ENCODE measurements around the gene TFF2.

DNA sequence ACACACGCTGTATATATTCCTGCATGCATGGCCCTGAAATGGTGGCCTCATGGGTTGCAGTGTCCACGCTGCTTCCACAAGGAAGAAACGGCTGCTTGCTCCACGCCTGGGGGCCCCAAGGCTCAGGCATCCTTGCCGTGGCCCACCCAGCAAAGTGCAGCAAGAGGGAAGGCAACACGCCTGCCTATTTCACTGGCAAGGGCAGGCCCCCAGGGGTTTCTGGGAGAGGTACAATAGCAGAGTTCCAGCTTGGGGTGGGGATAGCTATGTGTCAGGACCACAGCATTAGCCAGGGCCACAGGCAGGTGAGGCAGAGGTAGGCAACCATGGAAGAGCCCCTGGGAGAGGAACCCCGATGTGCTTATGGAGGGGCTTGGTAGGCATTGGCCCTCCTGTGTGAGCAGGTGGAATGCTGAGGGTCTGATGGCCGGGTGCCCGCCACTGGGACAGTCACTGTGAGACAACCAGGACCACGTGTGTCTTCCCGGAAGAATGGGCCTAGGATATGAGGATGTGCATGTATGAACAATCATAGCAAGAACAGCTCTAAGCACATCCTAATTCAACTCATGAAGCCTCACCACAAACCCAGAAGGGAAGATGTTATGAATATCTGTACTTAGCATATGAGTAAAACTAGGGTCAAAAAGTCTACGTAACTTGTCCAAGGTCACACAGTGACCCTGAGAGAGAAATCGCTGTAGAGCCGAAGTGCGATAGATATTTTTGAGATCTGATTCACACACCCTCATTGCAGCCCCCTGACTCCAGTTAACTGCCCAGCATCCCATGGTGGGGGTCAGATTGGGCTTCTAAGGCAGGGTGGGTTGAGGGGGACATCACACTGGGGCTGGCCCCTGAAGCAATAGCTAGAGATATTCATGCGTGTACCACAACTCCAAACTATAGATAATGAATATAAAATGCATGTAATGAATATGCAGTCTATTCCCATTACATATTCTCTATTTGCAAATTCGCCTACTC is 11.8 kb downstream of the TFF2 start:
- TF ChIP-seq, protein P1, sequence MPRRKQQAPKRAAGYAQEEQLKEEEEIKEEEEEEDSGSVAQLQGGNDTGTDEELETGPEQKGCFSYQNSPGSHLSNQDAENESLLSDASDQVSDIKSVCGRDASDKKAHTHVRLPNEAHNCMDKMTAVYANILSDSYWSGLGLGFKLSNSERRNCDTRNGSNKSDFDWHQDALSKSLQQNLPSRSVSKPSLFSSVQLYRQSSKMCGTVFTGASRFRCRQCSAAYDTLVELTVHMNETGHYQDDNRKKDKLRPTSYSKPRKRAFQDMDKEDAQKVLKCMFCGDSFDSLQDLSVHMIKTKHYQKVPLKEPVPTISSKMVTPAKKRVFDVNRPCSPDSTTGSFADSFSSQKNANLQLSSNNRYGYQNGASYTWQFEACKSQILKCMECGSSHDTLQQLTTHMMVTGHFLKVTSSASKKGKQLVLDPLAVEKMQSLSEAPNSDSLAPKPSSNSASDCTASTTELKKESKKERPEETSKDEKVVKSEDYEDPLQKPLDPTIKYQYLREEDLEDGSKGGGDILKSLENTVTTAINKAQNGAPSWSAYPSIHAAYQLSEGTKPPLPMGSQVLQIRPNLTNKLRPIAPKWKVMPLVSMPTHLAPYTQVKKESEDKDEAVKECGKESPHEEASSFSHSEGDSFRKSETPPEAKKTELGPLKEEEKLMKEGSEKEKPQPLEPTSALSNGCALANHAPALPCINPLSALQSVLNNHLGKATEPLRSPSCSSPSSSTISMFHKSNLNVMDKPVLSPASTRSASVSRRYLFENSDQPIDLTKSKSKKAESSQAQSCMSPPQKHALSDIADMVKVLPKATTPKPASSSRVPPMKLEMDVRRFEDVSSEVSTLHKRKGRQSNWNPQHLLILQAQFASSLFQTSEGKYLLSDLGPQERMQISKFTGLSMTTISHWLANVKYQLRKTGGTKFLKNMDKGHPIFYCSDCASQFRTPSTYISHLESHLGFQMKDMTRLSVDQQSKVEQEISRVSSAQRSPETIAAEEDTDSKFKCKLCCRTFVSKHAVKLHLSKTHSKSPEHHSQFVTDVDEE (CRISPR knock-in tag; IDR thresholded peaks at IDR 0.05): no peak
- TF ChIP-seq ZFP3 (CRISPR knock-in tag; IDR thresholded peaks at IDR 0.05) (no peak), ZNF565 (CRISPR knock-in tag; conservative IDR thresholded peaks at IDR 0.05; ENCODE audit: low read depth) (no peak), ISL1 (CRISPR knock-in tag; IDR thresholded peaks at IDR 0.05) (no peak), TCF4 (CRISPR knock-in tag; IDR thresholded peaks at IDR 0.05; ENCODE audit: borderline replicate concordance) (no peak), OSR1 (CRISPR knock-in tag; IDR thresholded peaks at IDR 0.05) (no peak), GLIS3 (CRISPR knock-in tag; IDR thresholded peaks at IDR 0.05) (no peak), BACH2 (CRISPR knock-in tag; IDR thresholded peaks at IDR 0.05; ENCODE audit: borderline replicate concordance) (no peak)
- TF ChIP-seq, protein P2, sequence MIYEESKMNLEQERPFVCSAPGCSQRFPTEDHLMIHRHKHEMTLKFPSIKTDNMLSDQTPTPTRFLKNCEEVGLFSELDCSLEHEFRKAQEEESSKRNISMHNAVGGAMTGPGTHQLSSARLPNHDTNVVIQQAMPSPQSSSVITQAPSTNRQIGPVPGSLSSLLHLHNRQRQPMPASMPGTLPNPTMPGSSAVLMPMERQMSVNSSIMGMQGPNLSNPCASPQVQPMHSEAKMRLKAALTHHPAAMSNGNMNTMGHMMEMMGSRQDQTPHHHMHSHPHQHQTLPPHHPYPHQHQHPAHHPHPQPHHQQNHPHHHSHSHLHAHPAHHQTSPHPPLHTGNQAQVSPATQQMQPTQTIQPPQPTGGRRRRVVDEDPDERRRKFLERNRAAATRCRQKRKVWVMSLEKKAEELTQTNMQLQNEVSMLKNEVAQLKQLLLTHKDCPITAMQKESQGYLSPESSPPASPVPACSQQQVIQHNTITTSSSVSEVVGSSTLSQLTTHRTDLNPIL (CRISPR knock-in tag; IDR thresholded peaks at IDR 0.05; ENCODE audit: low read depth): no peak
- TF ChIP-seq, protein P3, sequence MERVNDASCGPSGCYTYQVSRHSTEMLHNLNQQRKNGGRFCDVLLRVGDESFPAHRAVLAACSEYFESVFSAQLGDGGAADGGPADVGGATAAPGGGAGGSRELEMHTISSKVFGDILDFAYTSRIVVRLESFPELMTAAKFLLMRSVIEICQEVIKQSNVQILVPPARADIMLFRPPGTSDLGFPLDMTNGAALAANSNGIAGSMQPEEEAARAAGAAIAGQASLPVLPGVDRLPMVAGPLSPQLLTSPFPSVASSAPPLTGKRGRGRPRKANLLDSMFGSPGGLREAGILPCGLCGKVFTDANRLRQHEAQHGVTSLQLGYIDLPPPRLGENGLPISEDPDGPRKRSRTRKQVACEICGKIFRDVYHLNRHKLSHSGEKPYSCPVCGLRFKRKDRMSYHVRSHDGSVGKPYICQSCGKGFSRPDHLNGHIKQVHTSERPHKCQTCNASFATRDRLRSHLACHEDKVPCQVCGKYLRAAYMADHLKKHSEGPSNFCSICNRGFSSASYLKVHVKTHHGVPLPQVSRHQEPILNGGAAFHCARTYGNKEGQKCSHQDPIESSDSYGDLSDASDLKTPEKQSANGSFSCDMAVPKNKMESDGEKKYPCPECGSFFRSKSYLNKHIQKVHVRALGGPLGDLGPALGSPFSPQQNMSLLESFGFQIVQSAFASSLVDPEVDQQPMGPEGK (CRISPR knock-in tag; IDR thresholded peaks at IDR 0.05; ENCODE audit: borderline replicate concordance): no peak

Measured in SK-N-SH treated with all-trans-retinoic acid at 6 μM for 48 hours (cell line).